Cardiac muscle cell (in vitro differentiated cells and primary cell): ENCODE results near the gene OR14J1. TPM values are rescaled to one million over a fixed set of nuclear protein-coding genes. Genes with fewer than 3 reads are reported as not detected.

Source experiments
- DNase-seq, 2 donors: peaks; one replicate each; pipeline versions ENCODE4 v3.0.0 to v3.0.0-alpha.2; 2010 to 2017; ENCODE audit warnings: low read depth in 1 of 2, low spot score in 1 of 2
- H3K27ac ChIP-seq: fragments of 200-600 bp; sonication (generic); 2 replicates; pipeline ENCODE4 v1.5.1; 2016
- H3K27me3 ChIP-seq: fragments of 200-600 bp; sonication (generic); 2 replicates; pipeline ENCODE4 v1.6.0; 2016; ENCODE audit warnings: control low read depth
- H3K36me3 ChIP-seq: fragments of 200-600 bp; sonication (generic); 2 replicates; pipeline ENCODE4 v1.5.1; 2016; ENCODE audit warnings: control low read depth
- H3K4me1 ChIP-seq: fragments of 200-600 bp; sonication (generic); 2 replicates; pipeline ENCODE4 v1.8.1; 2017; ENCODE audit warnings: low read depth, mild to moderate bottlenecking, mixed run types
- H3K4me3 ChIP-seq: fragments of 200-600 bp; sonication (generic); 2 replicates; pipeline ENCODE4 v1.5.1; 2016; ENCODE audit warnings: mild to moderate bottlenecking
- H3K9me3 ChIP-seq: fragments of 200-600 bp; sonication (generic); 2 replicates; pipeline ENCODE4 v1.5.1; 2017; ENCODE audit warnings: low read depth, mild to moderate bottlenecking, control low read depth
- CTCF ChIP-seq: IDR thresholded peaks from 2 replicates; pipeline ENCODE4 v1.5.1; 2012; ENCODE audit warnings: low read depth, mild to moderate bottlenecking, low read length
- polyA plus RNA-seq: library from polyadenylated mRNA; unstranded; fragments of >200 nt; fragmentation: Nextera tagmentation; extraction: Ambion mirVana; gene quantifications from 2 replicates; pipeline ENCODE4 v1.2.1, GENCODE V29; 2016
- total RNA-seq: library from RNA; depleted of rRNA; stranded (reverse); fragments of >200 nt; gene quantifications from 2 replicates; pipeline ENCODE4 v1.2.3, GENCODE V29; 2016

The OR14J1 gene
- total RNA-seq, result not detected in 2 replicates
- not detected in 2 replicates for polyA plus RNA-seq

- H3K4me3 ChIP-seq, result no peak within 1 kb of the TSS
- TF ChIP-seq CTCF, result no peak
- no peaks in the 10 kb centered on the region for H3K4me1 ChIP-seq
- no peaks in the 10 kb centered on the region for H3K9me3 ChIP-seq
- no peaks in the 10 kb centered on the region for H3K27me3 ChIP-seq
- no peak for DNase-seq
- no peak within 1 kb of the TSS for H3K27ac ChIP-seq
- H3K36me3 ChIP-seq, result no peaks in the 10 kb centered on the region
These were observed at the start of gene OR14J1 for GRCh38 chr6:29301316-29301715. TSS of gene OR14J1 (plus strand) at chr6:29301701. CDS start at chr6:29306690, 4,989 bp downstream.

GRCh38 chr6:29251736-29252135, 49.8 kb upstream of the OR14J1 start:
- Histone ChIP-seq H3K27me3 (no peaks in the 10 kb centered on the region), H3K4me1 (no peaks in the 10 kb centered on the region), H3K36me3 (no peaks in the 10 kb centered on the region), H3K27ac (no peak overlapping the region), H3K9me3 (no peaks in the 10 kb centered on the region), H3K4me3 (no peak overlapping the region)
- no peak for DNase-seq
- TF ChIP-seq CTCF, result no peak

- no peak for DNase-seq
- no peaks in the 10 kb centered on the region for H3K9me3 ChIP-seq
- no peak overlapping the region for H3K27ac ChIP-seq
- TF ChIP-seq CTCF, result no peak
- no peaks in the 10 kb centered on the region for H3K36me3 ChIP-seq
- H3K4me1 ChIP-seq, result no peaks in the 10 kb centered on the region
- H3K27me3 ChIP-seq, result no peaks in the 10 kb centered on the region
- no peak overlapping the region for H3K4me3 ChIP-seq
These were observed 46.0 kb upstream of the OR14J1 start for GRCh38 chr6:29255530-29255929.

GRCh38 chr6:29259721-29260120, 41.8 kb upstream of the OR14J1 start:
- Histone ChIP-seq H3K27ac (no peak overlapping the region), H3K4me3 (no peak overlapping the region), H3K9me3 (no peaks in the 10 kb centered on the region), H3K4me1 (no peaks in the 10 kb centered on the region), H3K27me3 (no peaks in the 10 kb centered on the region), H3K36me3 (no peaks in the 10 kb centered on the region)
- no peak for TF ChIP-seq CTCF
- DNase-seq, result no peak

GRCh38 chr6:29263001-29263400, 38.5 kb upstream of the OR14J1 start:
- TF ChIP-seq CTCF, result no peak
- H3K4me1 ChIP-seq, result no peaks in the 10 kb centered on the region
- no peak for DNase-seq
- H3K27ac ChIP-seq, result no peak overlapping the region
- H3K4me3 ChIP-seq, result no peak overlapping the region
- H3K9me3 ChIP-seq, result no peaks in the 10 kb centered on the region
- H3K27me3 ChIP-seq, result no peaks in the 10 kb centered on the region
- H3K36me3 ChIP-seq, result no peaks in the 10 kb centered on the region

GRCh38 chr6:29294499-29294914, 7.0 kb upstream of the OR14J1 start:
- no peak for DNase-seq
- TF ChIP-seq CTCF, result no peak
- no peak overlapping the region for H3K27ac ChIP-seq
- H3K27me3 ChIP-seq, result no peaks in the 10 kb centered on the region
- H3K36me3 ChIP-seq, result no peaks in the 10 kb centered on the region
- no peaks in the 10 kb centered on the region for H3K4me1 ChIP-seq
- no peaks in the 10 kb centered on the region for H3K9me3 ChIP-seq
- no peak overlapping the region for H3K4me3 ChIP-seq
